ENCODE data around the gene ACVR2B. TPM values are rescaled to one million over a fixed set of nuclear protein-coding genes. Genes with fewer than 3 reads are reported as not detected.

The ACVR2B gene
- total RNA-seq, 1 experiment from 2014 or later: 18.3 TPM

GRCh38 chr3:38538773-38539353, 85.2 kb downstream of the ACVR2B start:
- H3K4me3 ChIP-seq (replicated peaks in 1 of 2; ENCODE audit: low read depth in 1 of 2, low read length in 2 of 2): no peak overlapping the region
- H3K9ac ChIP-seq (ENCODE audit: low read length): no peak overlapping the region
- ChIA-PET POLR2A (no interaction called here), CTCF (interaction anchor here (2.7 kb wide), 1 partner anchor 18 kb away, joined by 8 read pairs; no protein-coding TSS in a partner anchor), RAD21 (ENCODE audit: low non-redundant PET in 1 of 2, low total read pairs in 2 of 2, uncharacterized antibody in 2 of 2, unreplicated experiment in 2 of 2) (no interaction called here)
- H4K20me1 ChIP-seq (ENCODE audit: insufficient read depth): no peaks in the 10 kb centered on the region
- H3K4me2 ChIP-seq (ENCODE audit: low read length): no peak overlapping the region
- no peaks in the 10 kb centered on the region for H3K9me3 ChIP-seq (ENCODE audit: control insufficient read depth in 1 of 2, insufficient read depth in 1 of 2, low read depth in 1 of 2, low read length in 2 of 2)
- TF ChIP-seq ATF3 (IDR thresholded peaks at IDR 0.05) (no peak), SP1 (IDR thresholded peaks at IDR 0.05; ENCODE audit: low read depth) (no peak), SIN3A (IDR thresholded peaks at IDR 0.05; ENCODE audit: low read depth) (no peak), YY1 (IDR thresholded peaks at IDR 0.05; ENCODE audit: extremely low read depth, insufficient replicate concordance, low read depth, low read length) (no peak), RAD21 (IDR thresholded peaks at IDR 0.05; ENCODE audit: low read depth) (no peak), ZNF274 (IDR thresholded peaks at IDR 0.05; ENCODE audit: low read depth, low read length) (no peak), SRF (IDR thresholded peaks at IDR 0.05; ENCODE audit: low read depth) (no peak), EZH2phosphoT487 (IDR thresholded peaks at IDR 0.05; ENCODE audit: borderline replicate concordance) (no peak), JUND (IDR thresholded peaks at IDR 0.05) (no peak), MAX (IDR thresholded peaks at IDR 0.05) (no peak), CBX3 (IDR thresholded peaks at IDR 0.05; ENCODE audit: low read depth) (no peak), TCF7L2 (IDR thresholded peaks at IDR 0.05; ENCODE audit: borderline replicate concordance, extremely low read depth, insufficient read depth, insufficient read length) (no peak), ELF1 (IDR thresholded peaks at IDR 0.05; ENCODE audit: borderline replicate concordance, low read depth) (no peak), ZFX (IDR thresholded peaks at IDR 0.05) (no peak), CTCF (IDR thresholded peaks at IDR 0.05 in 2 of 3, conservative IDR thresholded peaks at IDR 0.05 in 1 of 3; ENCODE audit: borderline replicate concordance in 1 of 3, insufficient read depth in 1 of 3, low read depth in 2 of 3, low read length in 2 of 3) (no peak), FOSL1 (IDR thresholded peaks at IDR 0.05; ENCODE audit: low read depth) (no peak), CEBPB (IDR thresholded peaks at IDR 0.05; ENCODE audit: low read depth) (no peak)
- TF ChIP-seq, protein P1, sequence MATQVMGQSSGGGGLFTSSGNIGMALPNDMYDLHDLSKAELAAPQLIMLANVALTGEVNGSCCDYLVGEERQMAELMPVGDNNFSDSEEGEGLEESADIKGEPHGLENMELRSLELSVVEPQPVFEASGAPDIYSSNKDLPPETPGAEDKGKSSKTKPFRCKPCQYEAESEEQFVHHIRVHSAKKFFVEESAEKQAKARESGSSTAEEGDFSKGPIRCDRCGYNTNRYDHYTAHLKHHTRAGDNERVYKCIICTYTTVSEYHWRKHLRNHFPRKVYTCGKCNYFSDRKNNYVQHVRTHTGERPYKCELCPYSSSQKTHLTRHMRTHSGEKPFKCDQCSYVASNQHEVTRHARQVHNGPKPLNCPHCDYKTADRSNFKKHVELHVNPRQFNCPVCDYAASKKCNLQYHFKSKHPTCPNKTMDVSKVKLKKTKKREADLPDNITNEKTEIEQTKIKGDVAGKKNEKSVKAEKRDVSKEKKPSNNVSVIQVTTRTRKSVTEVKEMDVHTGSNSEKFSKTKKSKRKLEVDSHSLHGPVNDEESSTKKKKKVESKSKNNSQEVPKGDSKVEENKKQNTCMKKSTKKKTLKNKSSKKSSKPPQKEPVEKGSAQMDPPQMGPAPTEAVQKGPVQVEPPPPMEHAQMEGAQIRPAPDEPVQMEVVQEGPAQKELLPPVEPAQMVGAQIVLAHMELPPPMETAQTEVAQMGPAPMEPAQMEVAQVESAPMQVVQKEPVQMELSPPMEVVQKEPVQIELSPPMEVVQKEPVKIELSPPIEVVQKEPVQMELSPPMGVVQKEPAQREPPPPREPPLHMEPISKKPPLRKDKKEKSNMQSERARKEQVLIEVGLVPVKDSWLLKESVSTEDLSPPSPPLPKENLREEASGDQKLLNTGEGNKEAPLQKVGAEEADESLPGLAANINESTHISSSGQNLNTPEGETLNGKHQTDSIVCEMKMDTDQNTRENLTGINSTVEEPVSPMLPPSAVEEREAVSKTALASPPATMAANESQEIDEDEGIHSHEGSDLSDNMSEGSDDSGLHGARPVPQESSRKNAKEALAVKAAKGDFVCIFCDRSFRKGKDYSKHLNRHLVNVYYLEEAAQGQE (IDR thresholded peaks at IDR 0.05; ENCODE audit: low read depth): no peak
- TF ChIP-seq, protein P2, sequence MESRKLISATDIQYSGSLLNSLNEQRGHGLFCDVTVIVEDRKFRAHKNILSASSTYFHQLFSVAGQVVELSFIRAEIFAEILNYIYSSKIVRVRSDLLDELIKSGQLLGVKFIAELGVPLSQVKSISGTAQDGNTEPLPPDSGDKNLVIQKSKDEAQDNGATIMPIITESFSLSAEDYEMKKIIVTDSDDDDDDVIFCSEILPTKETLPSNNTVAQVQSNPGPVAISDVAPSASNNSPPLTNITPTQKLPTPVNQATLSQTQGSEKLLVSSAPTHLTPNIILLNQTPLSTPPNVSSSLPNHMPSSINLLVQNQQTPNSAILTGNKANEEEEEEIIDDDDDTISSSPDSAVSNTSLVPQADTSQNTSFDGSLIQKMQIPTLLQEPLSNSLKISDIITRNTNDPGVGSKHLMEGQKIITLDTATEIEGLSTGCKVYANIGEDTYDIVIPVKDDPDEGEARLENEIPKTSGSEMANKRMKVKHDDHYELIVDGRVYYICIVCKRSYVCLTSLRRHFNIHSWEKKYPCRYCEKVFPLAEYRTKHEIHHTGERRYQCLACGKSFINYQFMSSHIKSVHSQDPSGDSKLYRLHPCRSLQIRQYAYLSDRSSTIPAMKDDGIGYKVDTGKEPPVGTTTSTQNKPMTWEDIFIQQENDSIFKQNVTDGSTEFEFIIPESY (IDR thresholded peaks at IDR 0.05; ENCODE audit: extremely low read depth, insufficient replicate concordance, low read length): no peak
- no peaks in the 10 kb centered on the region for H3K4me1 ChIP-seq (ENCODE audit: control insufficient read depth in 1 of 2, insufficient read depth in 2 of 2, low read length in 2 of 2)
- no peaks in the 10 kb centered on the region for H3K36me3 ChIP-seq (ENCODE audit: control insufficient read depth in 1 of 2, insufficient read depth in 2 of 2, low read length in 2 of 2)
- no TSS peak for BruUV-seq (replicated peaks)
- no peaks in the 10 kb centered on the region for H3K9me2 ChIP-seq (ENCODE audit: insufficient read depth)
- ATAC-seq (no peak), DNase-seq (ENCODE audit: low read depth, low spot score) (no peak)
- peaks cover 4% of the 10 kb centered on the region; the same call in 1 of the 2 replicates for H3K79me2 ChIP-seq (ENCODE audit: insufficient read depth, low read length)
- no peak overlapping the region for H3K27ac ChIP-seq (ENCODE audit: low read depth, low read length)
- no peak overlapping the region for H2AFZ ChIP-seq (ENCODE audit: low read depth, low read length, poor library complexity, severe bottlenecking)
- intact Hi-C loops (cut with micrococcal nuclease): no loop called here
- no peaks in the 10 kb centered on the region for H3K27me3 ChIP-seq (ENCODE audit: insufficient read depth, low read length)
